ENCODE data around the gene WWOX.
"Not testable (repeated sequence)": the region's sequence is repeated elsewhere in the genome, so short reads cannot be mapped to it uniquely, and the experiment has no call there.

Gene WWOX

GRCh38 chr16:78684655-78685375 is 585.4 kb downstream of the WWOX start:
- FAIRE-seq = no peak
- DNase-seq (ENCODE audit: insufficient read length, low spot score) = no peak
- TF ChIP-seq TAF1 (IDR thresholded peaks at IDR 0.05; ENCODE audit: low read depth, low read length) = no peak

- no peak for DNase-seq (ENCODE audit: insufficient read length, low spot score)
- FAIRE-seq = no peak
- TF ChIP-seq POLR2AphosphoS5 (IDR thresholded peaks at IDR 0.05; ENCODE audit: low read depth, low read length) (no peak), POU2F2 (IDR thresholded peaks at IDR 0.05; ENCODE audit: low read depth, low read length) (no peak), SPI1 (IDR thresholded peaks at IDR 0.05; ENCODE audit: low read depth, low read length) (no peak), PAX5 (IDR thresholded peaks at IDR 0.05; ENCODE audit: insufficient read depth, low read length, severe bottlenecking) (no peak), TAF1 (IDR thresholded peaks at IDR 0.05; ENCODE audit: low read depth, low read length) (no peak), POLR2A (IDR thresholded peaks at IDR 0.05; ENCODE audit: low read depth, low read length) (no peak)
Measured at GRCh38 chr16:78686601-78687000, 587.1 kb downstream of the WWOX start.

GRCh38 chr16:78689028-78689427 is 589.6 kb downstream of the WWOX start:
- FAIRE-seq (no peak), DNase-seq (ENCODE audit: insufficient read length, low spot score) (no peak)

GRCh38 chr16:78689536-78689935 is 590.1 kb downstream of the WWOX start:
- FAIRE-seq = no peak
- DNase-seq (ENCODE audit: insufficient read length, low spot score) = no peak
- TF ChIP-seq POLR2AphosphoS5 (IDR thresholded peaks at IDR 0.05; ENCODE audit: low read depth, low read length) (no peak), PAX5 (IDR thresholded peaks at IDR 0.05; ENCODE audit: insufficient read depth, low read length, severe bottlenecking) (no peak), POLR2A (IDR thresholded peaks at IDR 0.05; ENCODE audit: low read depth, low read length) (no peak), POU2F2 (IDR thresholded peaks at IDR 0.05; ENCODE audit: low read depth, low read length) (no peak), SPI1 (IDR thresholded peaks at IDR 0.05; ENCODE audit: low read depth, low read length) (no peak), TAF1 (IDR thresholded peaks at IDR 0.05; ENCODE audit: low read depth, low read length) (no peak)

More at GRCh38 chr16:78689028-78689427, 589.6 kb downstream of the WWOX start:
- TF ChIP-seq POU2F2 (IDR thresholded peaks at IDR 0.05; ENCODE audit: low read depth, low read length) = no peak
- TF ChIP-seq TAF1 (IDR thresholded peaks at IDR 0.05; ENCODE audit: low read depth, low read length) = no peak
- no peak for TF ChIP-seq POLR2AphosphoS5 (IDR thresholded peaks at IDR 0.05; ENCODE audit: low read depth, low read length)
- no peak for TF ChIP-seq SPI1 (IDR thresholded peaks at IDR 0.05; ENCODE audit: low read depth, low read length)
- TF ChIP-seq POLR2A (IDR thresholded peaks at IDR 0.05; ENCODE audit: low read depth, low read length) = no peak
- TF ChIP-seq PAX5 (IDR thresholded peaks at IDR 0.05; ENCODE audit: insufficient read depth, low read length, severe bottlenecking) = no peak

- TF ChIP-seq TAF1 (IDR thresholded peaks at IDR 0.05; ENCODE audit: low read depth, low read length) = no peak
- TF ChIP-seq POLR2A (IDR thresholded peaks at IDR 0.05; ENCODE audit: low read depth, low read length) = no peak
- no peak for TF ChIP-seq POU2F2 (IDR thresholded peaks at IDR 0.05; ENCODE audit: low read depth, low read length)
- no peak for TF ChIP-seq SPI1 (IDR thresholded peaks at IDR 0.05; ENCODE audit: low read depth, low read length)
- no peak for TF ChIP-seq POLR2AphosphoS5 (IDR thresholded peaks at IDR 0.05; ENCODE audit: low read depth, low read length)
- no peak for TF ChIP-seq PAX5 (IDR thresholded peaks at IDR 0.05; ENCODE audit: insufficient read depth, low read length, severe bottlenecking)
- DNase-seq (ENCODE audit: insufficient read length, low spot score) = no peak
- no peak for FAIRE-seq
Measured at GRCh38 chr16:78690510-78690909, 591.1 kb downstream of the WWOX start.

GRCh38 chr16:78691746-78692145 is 592.3 kb downstream of the WWOX start:
- FAIRE-seq; DNase-seq (ENCODE audit: insufficient read length, low spot score): not testable (repeated sequence)

- TF ChIP-seq TAF1 (IDR thresholded peaks at IDR 0.05; ENCODE audit: low read depth, low read length) (no peak), SPI1 (IDR thresholded peaks at IDR 0.05; ENCODE audit: low read depth, low read length) (no peak), POLR2AphosphoS5 (IDR thresholded peaks at IDR 0.05; ENCODE audit: low read depth, low read length) (no peak), PAX5 (IDR thresholded peaks at IDR 0.05; ENCODE audit: insufficient read depth, low read length, severe bottlenecking) (no peak), POU2F2 (IDR thresholded peaks at IDR 0.05; ENCODE audit: low read depth, low read length) (no peak), POLR2A (IDR thresholded peaks at IDR 0.05; ENCODE audit: low read depth, low read length) (no peak)
- FAIRE-seq (no peak), DNase-seq (ENCODE audit: insufficient read length, low spot score) (no peak)
Measured at GRCh38 chr16:78693496-78693895, 594.0 kb downstream of the WWOX start.

- FAIRE-seq (no peak), DNase-seq (ENCODE audit: insufficient read length, low spot score) (no peak)
- TF ChIP-seq TAF1 (IDR thresholded peaks at IDR 0.05; ENCODE audit: low read depth, low read length) = no peak
- no peak for TF ChIP-seq POLR2AphosphoS5 (IDR thresholded peaks at IDR 0.05; ENCODE audit: low read depth, low read length)
- TF ChIP-seq SPI1 (IDR thresholded peaks at IDR 0.05; ENCODE audit: low read depth, low read length) = no peak
- TF ChIP-seq POLR2A (IDR thresholded peaks at IDR 0.05; ENCODE audit: low read depth, low read length) = no peak
Measured at GRCh38 chr16:78694414-78694813, 595.0 kb downstream of the WWOX start.

GRCh38 chr16:78695391-78695790 is 595.9 kb downstream of the WWOX start:
- FAIRE-seq = no peak

GRCh38 chr16:78696797-78697196 is 597.3 kb downstream of the WWOX start:
- DNase-seq (ENCODE audit: insufficient read length, low spot score) = no peak
- no peak for TF ChIP-seq POU2F2 (IDR thresholded peaks at IDR 0.05; ENCODE audit: low read depth, low read length)
- TF ChIP-seq POLR2AphosphoS5 (IDR thresholded peaks at IDR 0.05; ENCODE audit: low read depth, low read length) = no peak
- no peak for TF ChIP-seq SPI1 (IDR thresholded peaks at IDR 0.05; ENCODE audit: low read depth, low read length)
- TF ChIP-seq POLR2A (IDR thresholded peaks at IDR 0.05; ENCODE audit: low read depth, low read length) = no peak
- no peak for TF ChIP-seq TAF1 (IDR thresholded peaks at IDR 0.05; ENCODE audit: low read depth, low read length)
- TF ChIP-seq PAX5 (IDR thresholded peaks at IDR 0.05; ENCODE audit: insufficient read depth, low read length, severe bottlenecking) = no peak

More at GRCh38 chr16:78695391-78695790, 595.9 kb downstream of the WWOX start:
- no peak for TF ChIP-seq TAF1 (IDR thresholded peaks at IDR 0.05; ENCODE audit: low read depth, low read length)
- no peak for TF ChIP-seq POU2F2 (IDR thresholded peaks at IDR 0.05; ENCODE audit: low read depth, low read length)
- no peak for TF ChIP-seq SPI1 (IDR thresholded peaks at IDR 0.05; ENCODE audit: low read depth, low read length)
- TF ChIP-seq PAX5 (IDR thresholded peaks at IDR 0.05; ENCODE audit: insufficient read depth, low read length, severe bottlenecking) = no peak
- TF ChIP-seq POLR2AphosphoS5 (IDR thresholded peaks at IDR 0.05; ENCODE audit: low read depth, low read length) = no peak
- TF ChIP-seq POLR2A (IDR thresholded peaks at IDR 0.05; ENCODE audit: low read depth, low read length) = no peak
- no peak for DNase-seq (ENCODE audit: insufficient read length, low spot score)

More at GRCh38 chr16:78696797-78697196, 597.3 kb downstream of the WWOX start:
- FAIRE-seq = no peak

Measured in GM12891 (cell line).